HG03095 (cell line): Measurements from ENCODE around the gene DTNA.

Experiments
- ATAC-seq: cut with Tn5 transposase; IDR thresholded peaks from one replicate; pipeline ENCODE4 v1.9.1; 2021; ENCODE audit warnings: moderate library complexity; ENCODE audit not compliant: unreplicated experiment

DTNA gene

DNA sequence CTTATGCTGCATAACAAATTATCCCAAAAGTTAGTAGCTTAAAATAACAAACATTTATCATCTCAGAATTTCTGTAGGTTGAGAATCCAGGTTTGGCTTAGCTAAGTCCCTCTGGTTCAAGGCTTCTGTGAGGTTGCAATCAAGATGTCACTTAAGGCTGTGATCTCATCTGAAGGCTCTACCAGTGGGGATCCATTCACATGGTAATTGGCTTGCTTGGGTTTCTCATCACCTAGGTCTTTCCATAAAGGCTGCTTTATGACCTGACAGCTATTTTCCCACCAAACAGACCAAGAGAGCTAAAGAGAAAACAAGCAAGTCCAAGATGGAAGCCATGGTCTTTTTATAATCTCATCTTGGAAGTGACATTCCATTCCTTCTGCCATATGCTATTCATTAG is 137.3 kb downstream of the DTNA start:
- no peak for ATAC-seq

- ATAC-seq: no peak
Observed at GRCh38 chr18:34848156-34848555, 138.1 kb downstream of the DTNA start.

- ATAC-seq: no peak
Observed at GRCh38 chr18:34848695-34849094, 138.6 kb downstream of the DTNA start.

GRCh38 chr18:34857320-34857719 is 147.2 kb downstream of the DTNA start:
- no peak for ATAC-seq

DNA sequence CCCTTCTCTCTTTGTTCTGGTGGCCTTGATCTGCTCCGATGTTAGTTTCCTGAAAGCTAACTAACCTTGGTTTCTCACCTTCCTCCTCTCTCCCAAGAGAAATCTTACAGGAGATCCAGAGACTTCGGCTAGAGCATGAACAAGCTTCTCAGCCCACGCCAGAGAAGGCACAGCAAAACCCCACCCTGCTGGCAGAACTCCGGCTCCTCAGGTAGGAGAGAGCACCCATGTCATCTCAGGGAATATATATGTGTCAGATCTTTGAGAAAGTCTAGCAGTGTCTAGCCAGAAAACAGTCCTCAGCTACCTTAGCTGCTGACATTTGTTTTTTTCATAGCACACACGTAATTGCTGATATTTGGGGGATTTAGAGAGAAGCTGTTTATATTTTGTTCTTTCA is 148.1 kb downstream of the DTNA start:
- ATAC-seq: no peak

- ATAC-seq: no peak
Observed at GRCh38 chr18:34859496-34859895, 149.4 kb downstream of the DTNA start.

GRCh38 chr18:34862561-34862960 is 152.5 kb downstream of the DTNA start:
- ATAC-seq: no peak

GRCh38 chr18:34863702-34864101 is 153.6 kb downstream of the DTNA start:
- no peak for ATAC-seq

GRCh38 chr18:34864836-34865497 is 154.9 kb downstream of the DTNA start:
- no peak for ATAC-seq

DNA sequence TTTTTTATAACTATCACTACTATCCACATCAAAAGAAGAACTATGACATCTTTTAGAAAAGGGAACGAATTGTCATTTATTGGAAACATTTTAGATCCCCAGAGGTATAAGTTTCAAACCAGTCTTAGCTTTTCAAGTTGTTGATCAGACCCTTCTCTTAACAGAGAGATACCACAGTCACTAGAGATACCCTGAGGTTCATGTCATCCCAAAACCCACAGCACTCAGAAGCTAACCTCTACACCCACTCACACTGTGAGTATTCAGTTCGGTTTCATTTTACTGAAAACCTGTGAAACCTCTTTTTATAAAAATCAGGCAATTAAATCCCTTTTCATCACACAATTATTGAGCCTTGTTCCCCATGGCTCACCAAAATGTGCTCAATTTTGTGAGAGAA is 156.2 kb downstream of the DTNA start:
- no peak for ATAC-seq

GRCh38 chr18:34866739-34867138 is 156.6 kb downstream of the DTNA start:
- ATAC-seq: no peak

- no peak for ATAC-seq
Observed at GRCh38 chr18:34867520-34867919, 157.4 kb downstream of the DTNA start.

DNA sequence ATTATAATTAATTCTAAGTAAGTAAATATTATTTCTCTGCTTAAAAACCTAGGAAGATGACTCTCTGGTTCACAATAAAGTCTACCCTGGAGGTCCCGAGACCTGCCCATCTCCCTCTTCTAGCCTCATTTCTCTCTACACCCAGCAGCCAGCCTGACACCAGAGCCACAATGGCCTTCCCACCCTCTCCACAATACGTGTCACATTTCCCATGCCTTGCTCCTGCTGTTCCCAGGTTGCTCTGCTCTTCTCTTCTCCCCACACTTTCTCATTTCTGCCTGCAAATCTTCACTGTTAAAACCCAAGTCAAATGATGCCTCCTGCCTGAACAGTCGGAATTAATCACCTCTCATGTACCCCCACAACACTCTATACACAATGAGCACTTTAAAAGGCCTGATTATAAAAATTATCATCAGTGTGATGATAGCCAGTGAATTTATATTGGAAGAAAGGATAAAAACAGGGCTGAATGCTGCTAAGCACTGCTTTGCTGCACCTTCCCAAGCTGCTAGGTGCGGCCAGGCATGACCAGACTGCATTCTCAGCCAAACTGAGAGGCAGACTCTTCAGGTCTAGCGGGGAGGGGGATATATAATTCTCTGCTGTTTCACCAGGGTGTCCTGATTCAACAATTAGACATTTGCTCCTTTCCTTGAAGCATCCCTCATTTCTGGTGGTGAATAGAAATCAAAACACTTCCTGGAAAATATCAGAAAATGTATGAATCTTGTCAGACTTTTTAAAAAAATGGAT is 160.6 kb downstream of the DTNA start:
- no peak for ATAC-seq

- ATAC-seq: no peak
Observed at GRCh38 chr18:34871435-34871834, 161.3 kb downstream of the DTNA start.

DNA sequence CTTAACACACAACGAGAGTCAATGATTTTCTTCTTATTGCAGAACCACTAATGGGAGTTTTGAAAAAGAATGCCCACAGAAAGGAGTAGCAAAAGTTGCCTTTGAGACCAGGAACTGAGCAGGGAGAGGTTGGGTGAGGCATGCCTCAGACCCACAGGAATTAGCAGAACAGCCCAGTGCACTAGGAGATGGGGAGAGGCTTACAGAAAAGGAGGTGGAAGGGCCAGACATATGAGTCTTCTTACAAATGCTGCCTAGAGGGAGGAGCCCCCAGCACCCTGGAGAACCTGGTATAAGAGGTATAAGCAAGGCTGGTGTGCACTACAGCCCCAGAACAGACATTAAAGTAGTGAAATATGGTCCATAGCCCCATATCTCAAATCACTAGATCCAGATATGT is 162.0 kb downstream of the DTNA start:
- ATAC-seq: no peak

- no peak for ATAC-seq
Observed at GRCh38 chr18:34873986-34874580, 164.0 kb downstream of the DTNA start.

GRCh38 chr18:34875150-34875549 is 165.1 kb downstream of the DTNA start:
- no peak for ATAC-seq

- no peak for ATAC-seq
Observed at GRCh38 chr18:34880403-34880802, 170.3 kb downstream of the DTNA start.

- no peak for ATAC-seq
Observed at GRCh38 chr18:34880882-34881834, 171.1 kb downstream of the DTNA start.

- no peak for ATAC-seq
Observed at GRCh38 chr18:34884436-34884835, 174.3 kb downstream of the DTNA start.

- no peak for ATAC-seq
Observed at GRCh38 chr18:34886177-34886576, 176.1 kb downstream of the DTNA start.
